Prostate gland (tissue), 2 donors: ENCODE results near the gene LRRC3B. TPM values are rescaled to one million over a fixed set of nuclear protein-coding genes. Genes with fewer than 3 reads are reported as not detected.

Experiments
- DNase-seq: peaks from one replicate; pipeline ENCODE4 v3.0.0-alpha.2; 2019; ENCODE audit warnings: low spot score
- H3K27ac ChIP-seq, 2 donors: fragments of 200-600 bp; sonication (generic); 2 replicates each; pipeline ENCODE4 v1.5.1; 2017 to 2019
- H3K27me3 ChIP-seq: fragments of 200-600 bp; sonication (generic); replicated peaks from 2 replicates; pipeline ENCODE4 v1.5.1; 2019; ENCODE audit not compliant: insufficient read depth
- H3K36me3 ChIP-seq, 2 donors: fragments of 200-600 bp; sonication (generic); 1 replicate in 1 of 2; 2 replicates in 1 of 2; pipeline versions ENCODE4 v1.5.1 to v1.8.1; 2017 to 2019
- H3K4me1 ChIP-seq: fragments of 200-600 bp; sonication (generic); replicated peaks from 2 replicates; pipeline ENCODE4 v1.5.1; 2019
- H3K4me3 ChIP-seq, 2 donors: fragments of 200-600 bp; sonication (generic); 2 replicates each; pipeline ENCODE4 v1.5.1; 2017 to 2019
- H3K9me3 ChIP-seq: fragments of 200-600 bp; sonication (generic); 2 replicates; pipeline ENCODE4 v1.5.1; 2017
- POLR2A ChIP-seq: fragments of 450-650 bp; IDR thresholded peaks from one replicate; pipeline ENCODE4 v1.6.1; 2016; ENCODE audit warnings: antibody characterized with exemption, mild to moderate bottlenecking
- POLR2AphosphoS5 ChIP-seq: sonication (generic); formaldehyde crosslinking; IDR thresholded peaks from one replicate; pipeline ENCODE4 v1.6.1; 2017; ENCODE audit warnings: antibody characterized with exemption
- WGBS: methylation state at CpG from one replicate; pipeline ENCODE4 v1.1.5; 2018; 5-methylcytosine and 5-hydroxymethylcytosine counted together
- intact Hi-C: fragments of 100-400 bp; cut with DNase I; formaldehyde crosslinking; loops from one replicate; pipeline ENCODE4 v1.14.2; 2022
- total RNA-seq, 2 donors: library from RNA; depleted of rRNA; stranded (reverse); fragments of >200 nt; gene quantifications; one replicate each; pipeline ENCODE4 v1.1.0, GENCODE V29; 2016
- TF ChIP-seq, protein P1 (sequence below), 4 experiments: fragments of 200-600 bp in 2 of 4; fragments of 450-650 bp in 2 of 4; sonication (generic) in 2 of 4; IDR thresholded peaks; 1 replicate in 3 of 4; 2 replicates in 1 of 4; pipeline ENCODE4 v1.5.1; 2016 to 2019; ENCODE audit warnings: antibody characterized with exemption in 4 of 4, mild to moderate bottlenecking in 2 of 4, moderate library complexity in 2 of 4

The LRRC3B gene, protein sequence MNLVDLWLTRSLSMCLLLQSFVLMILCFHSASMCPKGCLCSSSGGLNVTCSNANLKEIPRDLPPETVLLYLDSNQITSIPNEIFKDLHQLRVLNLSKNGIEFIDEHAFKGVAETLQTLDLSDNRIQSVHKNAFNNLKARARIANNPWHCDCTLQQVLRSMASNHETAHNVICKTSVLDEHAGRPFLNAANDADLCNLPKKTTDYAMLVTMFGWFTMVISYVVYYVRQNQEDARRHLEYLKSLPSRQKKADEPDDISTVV
- total RNA-seq: 1 to 10 TPM in 1 of 2 donors, under 1 TPM in 1; 0.09 to 1.5 TPM

DNA sequence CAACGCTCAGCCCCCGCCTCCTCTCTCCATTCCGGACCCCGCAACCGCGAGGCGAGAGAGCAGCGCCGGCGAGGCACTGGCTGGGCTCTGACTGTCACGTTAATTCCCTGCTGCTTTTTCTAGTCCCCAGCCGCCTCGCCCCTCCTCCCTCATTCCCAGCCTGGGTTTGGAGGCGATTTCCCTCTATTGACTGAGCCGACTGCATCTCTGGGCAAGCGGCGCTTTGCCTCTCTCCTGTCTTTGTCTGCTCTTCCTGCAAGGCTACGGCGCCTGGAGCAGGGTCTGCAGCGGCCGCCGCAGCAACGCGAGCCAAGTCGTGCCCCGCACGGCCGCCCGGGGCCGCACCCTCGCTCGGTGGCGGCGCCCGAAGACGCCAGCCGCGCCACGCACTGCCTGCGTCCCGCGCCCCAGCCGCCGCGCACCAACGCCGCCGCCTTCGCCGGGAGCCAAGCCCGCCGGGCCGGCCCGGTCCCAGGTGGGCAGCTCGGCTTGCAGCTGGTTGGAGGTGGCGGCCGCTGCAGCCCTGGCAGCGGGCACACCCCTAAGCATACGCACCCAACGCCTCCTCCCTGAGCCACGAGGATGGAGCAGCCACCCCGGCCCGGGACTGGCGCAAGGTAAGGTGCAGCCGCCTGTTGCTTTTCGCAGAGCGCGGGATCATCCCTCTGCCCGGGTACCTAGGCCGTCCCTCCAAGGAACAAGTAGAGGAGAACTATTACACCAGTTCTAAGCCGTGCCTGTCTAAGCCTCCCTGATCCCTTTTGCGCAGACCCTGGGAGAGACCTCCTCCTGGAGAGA is at the start of gene LRRC3B:
Gene LRRC3B (plus strand): TSS at position 152 of the 798 bp plus-strand sequence. CDS start 86,901 bp downstream, outside the sequence.
- Histone ChIP-seq H3K36me3 (no peaks in the 10 kb centered on the region), H3K4me1 (no peaks in the 10 kb centered on the region), H3K27ac (no peak within 1 kb of the TSS), H3K27me3 (peaks cover 13% of the 10 kb centered on the region), H3K4me3 (no peak within 1 kb of the TSS), H3K9me3 (no peaks in the 10 kb centered on the region)
- TF ChIP-seq POLR2AphosphoS5 (no peak), POLR2A (no peak)
- TF ChIP-seq, protein P1, sequence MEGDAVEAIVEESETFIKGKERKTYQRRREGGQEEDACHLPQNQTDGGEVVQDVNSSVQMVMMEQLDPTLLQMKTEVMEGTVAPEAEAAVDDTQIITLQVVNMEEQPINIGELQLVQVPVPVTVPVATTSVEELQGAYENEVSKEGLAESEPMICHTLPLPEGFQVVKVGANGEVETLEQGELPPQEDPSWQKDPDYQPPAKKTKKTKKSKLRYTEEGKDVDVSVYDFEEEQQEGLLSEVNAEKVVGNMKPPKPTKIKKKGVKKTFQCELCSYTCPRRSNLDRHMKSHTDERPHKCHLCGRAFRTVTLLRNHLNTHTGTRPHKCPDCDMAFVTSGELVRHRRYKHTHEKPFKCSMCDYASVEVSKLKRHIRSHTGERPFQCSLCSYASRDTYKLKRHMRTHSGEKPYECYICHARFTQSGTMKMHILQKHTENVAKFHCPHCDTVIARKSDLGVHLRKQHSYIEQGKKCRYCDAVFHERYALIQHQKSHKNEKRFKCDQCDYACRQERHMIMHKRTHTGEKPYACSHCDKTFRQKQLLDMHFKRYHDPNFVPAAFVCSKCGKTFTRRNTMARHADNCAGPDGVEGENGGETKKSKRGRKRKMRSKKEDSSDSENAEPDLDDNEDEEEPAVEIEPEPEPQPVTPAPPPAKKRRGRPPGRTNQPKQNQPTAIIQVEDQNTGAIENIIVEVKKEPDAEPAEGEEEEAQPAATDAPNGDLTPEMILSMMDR (IDR thresholded peaks at IDR 0.05): no peak
- intact Hi-C loops: no loop called here
- WGBS: 0% methylated on average over 45 of the region's 72 CpGs
- DNase-seq: no peak

DNA sequence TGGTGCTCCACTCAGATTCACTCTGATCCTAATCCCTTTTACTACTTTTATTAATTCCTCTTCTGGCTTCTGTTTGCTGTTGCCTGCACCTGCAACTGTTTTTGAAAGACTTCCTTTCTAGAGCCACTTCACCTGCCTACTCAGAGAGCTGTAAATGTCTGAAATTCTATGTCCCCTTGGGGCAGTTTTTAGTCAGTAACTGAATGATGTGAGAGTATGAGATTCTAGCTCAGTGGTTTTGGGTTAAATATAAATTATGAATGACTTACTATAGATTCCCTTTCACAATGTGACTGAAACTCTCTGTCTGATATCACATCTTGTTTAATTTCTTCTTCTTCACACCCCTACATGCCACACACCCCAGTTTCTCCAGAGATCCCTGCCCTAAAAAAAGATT is 47.8 kb upstream of the LRRC3B start:
- no peak for DNase-seq
- Histone ChIP-seq H3K4me1 (no peaks in the 10 kb centered on the region), H3K36me3 (no peaks in the 10 kb centered on the region), H3K27me3 (no peaks in the 10 kb centered on the region), H3K4me3 (no peak overlapping the region), H3K27ac (no peak overlapping the region), H3K9me3 (no peaks in the 10 kb centered on the region)
- no peak for TF ChIP-seq POLR2A
- intact Hi-C loops: no loop called here

DNA sequence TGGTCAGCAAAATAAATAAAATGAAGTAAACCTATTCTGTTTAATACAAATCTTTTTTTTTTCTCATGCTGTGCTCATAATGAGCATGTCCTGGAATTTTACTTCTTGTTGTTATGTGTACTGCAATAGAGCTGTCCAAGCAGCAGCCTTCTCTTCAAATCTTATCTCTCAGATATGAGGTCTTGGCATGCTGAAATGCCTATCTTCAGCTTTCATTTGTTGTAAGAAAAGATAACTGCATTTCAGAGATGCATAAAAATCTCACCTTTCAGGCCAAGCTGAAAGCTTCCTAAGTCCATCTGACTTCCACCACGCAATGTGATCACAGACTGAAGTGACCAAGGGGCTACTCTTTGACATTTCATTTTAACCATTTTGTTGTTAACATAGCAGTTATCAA is 43.5 kb upstream of the LRRC3B start:
- H3K4me3 ChIP-seq: no peak overlapping the region
- no peaks in the 10 kb centered on the region for H3K9me3 ChIP-seq
- no peaks in the 10 kb centered on the region for H3K4me1 ChIP-seq
- intact Hi-C loops: no loop called here
- H3K27ac ChIP-seq: no peak overlapping the region
- WGBS: 83% methylated on average over 1 of the region's 1 CpG
- no peak for DNase-seq
- no peaks in the 10 kb centered on the region for H3K27me3 ChIP-seq
- no peaks in the 10 kb centered on the region for H3K36me3 ChIP-seq
- TF ChIP-seq POLR2A: no peak
- TF ChIP-seq, protein P1 (IDR thresholded peaks at IDR 0.05): no peak
- no peak for TF ChIP-seq POLR2AphosphoS5

DNA sequence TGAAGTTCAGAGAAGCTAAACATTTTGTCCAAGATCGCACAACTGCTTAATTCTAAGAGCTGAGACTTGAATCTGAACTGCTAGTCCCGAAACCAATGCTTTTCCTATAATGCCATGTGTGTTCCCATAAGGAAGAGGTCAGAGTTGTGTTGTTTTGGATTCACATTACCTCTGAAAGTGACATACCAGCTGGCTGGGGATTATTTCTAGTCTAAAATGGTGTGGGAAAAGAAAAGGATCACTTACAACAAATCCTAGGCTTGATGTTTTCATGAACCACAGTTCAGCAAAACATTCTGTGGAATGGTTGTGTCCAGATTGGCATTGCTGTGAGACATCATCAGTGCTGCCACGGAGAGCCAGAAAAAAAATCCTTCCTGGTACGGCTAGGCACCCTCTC is 35.0 kb upstream of the LRRC3B start:
- no peak for DNase-seq
- no peak overlapping the region for H3K4me3 ChIP-seq
- intact Hi-C loops: no loop called here
- H3K27me3 ChIP-seq: no peaks in the 10 kb centered on the region
- H3K4me1 ChIP-seq: no peaks in the 10 kb centered on the region
- 97% methylated on average over 4 of the region's 4 CpGs for WGBS
- H3K36me3 ChIP-seq: no peaks in the 10 kb centered on the region
- TF ChIP-seq POLR2A (no peak), POLR2AphosphoS5 (no peak)
- TF ChIP-seq, protein P1 (IDR thresholded peaks at IDR 0.05): no peak
- H3K27ac ChIP-seq: no peak overlapping the region
- H3K9me3 ChIP-seq: no peaks in the 10 kb centered on the region

DNA sequence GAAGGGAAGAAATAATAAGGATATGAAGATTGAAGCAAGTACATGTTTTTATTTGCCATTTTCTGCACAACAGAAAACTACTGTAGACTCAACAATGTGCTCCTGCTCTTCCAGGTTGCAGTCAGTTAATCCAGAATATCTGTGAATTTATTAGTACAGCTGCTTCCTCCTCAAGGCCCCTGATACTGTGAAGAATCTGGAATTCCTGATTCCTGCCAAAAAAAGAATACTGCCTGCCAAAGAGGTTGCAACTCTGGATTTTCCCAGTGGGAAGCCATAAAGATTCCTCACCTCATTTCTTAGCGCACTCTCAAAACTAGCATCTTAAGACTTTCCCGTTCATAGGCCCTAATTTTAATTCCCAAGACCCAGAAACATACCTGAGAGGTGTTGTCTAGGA is 33.6 kb upstream of the LRRC3B start:
- WGBS: 71% methylated on average over 2 of the region's 2 CpGs
- no peak for DNase-seq
- Histone ChIP-seq H3K4me1 (no peaks in the 10 kb centered on the region), H3K9me3 (no peaks in the 10 kb centered on the region), H3K27ac (no peak overlapping the region), H3K4me3 (no peak overlapping the region), H3K36me3 (no peaks in the 10 kb centered on the region), H3K27me3 (no peaks in the 10 kb centered on the region)
- TF ChIP-seq POLR2A: no peak
- TF ChIP-seq POLR2AphosphoS5: no peak
- TF ChIP-seq, protein P1 (IDR thresholded peaks at IDR 0.05): no peak
- intact Hi-C loops: no loop called here
